Gastrocnemius medialis (tissue), 4 donors: ENCODE results near the gene ASPG. TPM values are rescaled to one million over a fixed set of nuclear protein-coding genes. Genes with fewer than 3 reads are reported as not detected.

Experiments used
- ATAC-seq, 2 donors: fragments of 150-250 bp; one replicate each; pipeline ENCODE4 v1.9.1; 2016
- DNase-seq, 2 donors: peaks; one replicate each; pipeline ENCODE4 v3.0.0-alpha.2; 2019
- H3K27ac ChIP-seq, 4 donors: fragments of 200-600 bp; sonication (generic); 1 replicate in 1 of 4; 2 replicates in 3 of 4; pipeline ENCODE4 v1.5.1; 2016 to 2018; ENCODE audit warnings: mild to moderate bottlenecking in 2 of 4, moderate library complexity in 1 of 4
- H3K27me3 ChIP-seq, 3 donors: fragments of 200-600 bp; sonication (generic) in 2 of 3; 1 replicate in 1 of 3; 2 replicates in 2 of 3; pipeline versions ENCODE4 v1.5.1 to v1.6.0; 2016 to 2019; ENCODE audit warnings: mild to moderate bottlenecking in 1 of 3, moderate library complexity in 1 of 3
- H3K36me3 ChIP-seq, 2 donors: fragments of 200-600 bp; sonication (generic) in 1 of 2; one replicate each; pipeline ENCODE4 v1.5.1; 2017 to 2018
- H3K4me1 ChIP-seq, 2 donors: fragments of 200-600 bp; sonication (generic) in 1 of 2; one replicate each; pipeline ENCODE4 v1.5.1; 2016 to 2017; ENCODE audit warnings: mild to moderate bottlenecking in 2 of 2
- H3K4me3 ChIP-seq, 4 donors: fragments of 200-600 bp; sonication (generic) in 3 of 4; 1 replicate in 1 of 4; 2 replicates in 3 of 4; pipeline ENCODE4 v1.5.1; 2016 to 2019; ENCODE audit warnings: mild to moderate bottlenecking in 2 of 4
- H3K9me3 ChIP-seq, 3 donors: fragments of 200-600 bp; sonication (generic) in 2 of 3; 1 replicate in 1 of 3; 2 replicates in 2 of 3; pipeline ENCODE4 v1.5.1; 2016 to 2019
- POLR2A ChIP-seq, 2 donors: fragments of 450-650 bp; IDR thresholded peaks; one replicate each; pipeline ENCODE4 v1.6.1; 2017; ENCODE audit warnings: antibody characterized with exemption in 2 of 2, mild to moderate bottlenecking in 2 of 2, moderate library complexity in 2 of 2
- in situ Hi-C, 4 donors: fragments of 200-750 bp; cut with MboI; loops; one replicate each; pipeline versions ENCODE4 v1.15.0 to v1.8.0; 2017; ENCODE audit warnings: low sequenced_read_pairs in 4 of 4
- intact Hi-C: fragments of 100-400 bp; cut with DNase I; formaldehyde crosslinking; loops from one replicate; pipeline ENCODE4 v1.15.1; 2023; ENCODE audit warnings: low total_unique reads
- total RNA-seq, 4 donors: library from RNA; depleted of rRNA; stranded (reverse); fragments of >200 nt; gene quantifications; one replicate each; pipeline versions ENCODE4 v1.1.0 to v1.2.3, GENCODE V29; 2016
- TF ChIP-seq, protein P1 (sequence below), 5 experiments: fragments of 450-650 bp in 3 of 5; fragments of 200-600 bp in 2 of 5; sonication (generic) in 2 of 5; IDR thresholded peaks in 4 of 5; conservative IDR thresholded peaks in 1 of 5; 1 replicate in 4 of 5; 2 replicates in 1 of 5; pipeline ENCODE4 v1.5.1; 2016 to 2019; ENCODE audit warnings: antibody characterized with exemption in 5 of 5, mild to moderate bottlenecking in 3 of 5, moderate library complexity in 3 of 5

The ASPG gene
- total RNA-seq, 4 donors from 2014 or later: 0.20 TPM; not detected in 3

GRCh38 chr14:104104076-104104901 lies 18.8 kb downstream of the ASPG start:
- in situ Hi-C loops: no loop called here
- DNase-seq (no peak), ATAC-seq (no peak)
- Histone ChIP-seq H3K4me3 (no peak overlapping the region), H3K36me3 (no peaks in the 10 kb centered on the region), H3K9me3 (no peaks in the 10 kb centered on the region), H3K4me1 (no peaks in the 10 kb centered on the region), H3K27me3 (no peaks in the 10 kb centered on the region), H3K27ac (no peak overlapping the region)
- TF ChIP-seq, protein P1, sequence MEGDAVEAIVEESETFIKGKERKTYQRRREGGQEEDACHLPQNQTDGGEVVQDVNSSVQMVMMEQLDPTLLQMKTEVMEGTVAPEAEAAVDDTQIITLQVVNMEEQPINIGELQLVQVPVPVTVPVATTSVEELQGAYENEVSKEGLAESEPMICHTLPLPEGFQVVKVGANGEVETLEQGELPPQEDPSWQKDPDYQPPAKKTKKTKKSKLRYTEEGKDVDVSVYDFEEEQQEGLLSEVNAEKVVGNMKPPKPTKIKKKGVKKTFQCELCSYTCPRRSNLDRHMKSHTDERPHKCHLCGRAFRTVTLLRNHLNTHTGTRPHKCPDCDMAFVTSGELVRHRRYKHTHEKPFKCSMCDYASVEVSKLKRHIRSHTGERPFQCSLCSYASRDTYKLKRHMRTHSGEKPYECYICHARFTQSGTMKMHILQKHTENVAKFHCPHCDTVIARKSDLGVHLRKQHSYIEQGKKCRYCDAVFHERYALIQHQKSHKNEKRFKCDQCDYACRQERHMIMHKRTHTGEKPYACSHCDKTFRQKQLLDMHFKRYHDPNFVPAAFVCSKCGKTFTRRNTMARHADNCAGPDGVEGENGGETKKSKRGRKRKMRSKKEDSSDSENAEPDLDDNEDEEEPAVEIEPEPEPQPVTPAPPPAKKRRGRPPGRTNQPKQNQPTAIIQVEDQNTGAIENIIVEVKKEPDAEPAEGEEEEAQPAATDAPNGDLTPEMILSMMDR (IDR thresholded peaks at IDR 0.05 in 4 of 5, conservative IDR thresholded peaks at IDR 0.05 in 1 of 5): no peak
- intact Hi-C loops: no loop called here

DNA sequence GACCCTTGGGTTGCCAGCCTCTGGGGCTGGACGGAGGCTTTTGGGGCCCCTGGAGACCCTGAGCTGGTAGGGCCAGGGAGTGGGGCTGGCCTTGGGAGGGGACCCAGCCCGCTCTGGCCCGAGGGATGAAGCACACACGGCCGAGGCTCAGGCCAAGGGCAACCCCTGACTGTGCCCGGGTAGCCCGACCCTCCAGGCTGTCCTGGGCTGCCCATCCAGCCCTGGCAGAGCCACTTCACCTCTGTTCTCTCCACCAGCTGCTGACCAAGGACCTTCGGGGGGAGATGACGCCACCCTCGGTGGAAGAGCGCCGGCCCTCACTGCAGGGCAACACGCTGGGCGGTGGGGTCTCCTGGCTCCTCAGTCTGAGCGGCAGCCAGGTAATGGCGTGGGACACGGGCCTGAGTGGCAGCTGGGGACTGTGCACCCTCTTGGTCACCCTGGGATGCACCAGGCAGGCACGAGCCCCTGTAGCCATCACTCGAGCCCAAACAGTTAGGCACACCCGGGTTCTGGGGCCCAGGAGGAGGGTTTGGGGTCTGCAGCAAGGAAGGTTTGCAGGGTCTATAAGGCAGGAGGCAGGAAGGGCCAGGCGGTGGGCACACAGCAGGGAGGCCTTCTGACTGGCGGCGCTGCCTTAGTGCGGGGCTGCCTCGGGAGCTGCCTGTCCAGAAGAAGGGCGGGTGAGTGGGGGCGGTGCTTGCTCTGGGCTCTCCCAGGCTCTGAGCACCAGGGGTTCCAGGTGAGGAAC lies 19.7 kb downstream of the ASPG start:
- in situ Hi-C loops: no loop called here
- intact Hi-C loops: no loop called here
- H3K27me3 ChIP-seq: no peaks in the 10 kb centered on the region
- H3K9me3 ChIP-seq: no peaks in the 10 kb centered on the region
- TF ChIP-seq POLR2A (IDR thresholded peaks at IDR 0.05): no peak
- TF ChIP-seq, protein P1 (IDR thresholded peaks at IDR 0.05 in 4 of 5, conservative IDR thresholded peaks at IDR 0.05 in 1 of 5): no peak
- no peaks in the 10 kb centered on the region for H3K4me1 ChIP-seq
- no peak overlapping the region for H3K27ac ChIP-seq
- H3K4me3 ChIP-seq: no peak overlapping the region
- ATAC-seq (no peak), DNase-seq (no peak)
- no peaks in the 10 kb centered on the region for H3K36me3 ChIP-seq

- H3K27me3 ChIP-seq: no peaks in the 10 kb centered on the region
- TF ChIP-seq, protein P1 (IDR thresholded peaks at IDR 0.05 in 4 of 5, conservative IDR thresholded peaks at IDR 0.05 in 1 of 5): no peak
- no peak for TF ChIP-seq POLR2A (IDR thresholded peaks at IDR 0.05)
- in situ Hi-C loops (no loop called here), intact Hi-C loops (no loop called here)
- no peak overlapping the region for H3K27ac ChIP-seq
- H3K4me3 ChIP-seq: no peak overlapping the region
- ATAC-seq: no peak
- DNase-seq: no peak
- no peaks in the 10 kb centered on the region for H3K4me1 ChIP-seq
- H3K9me3 ChIP-seq: no peaks in the 10 kb centered on the region
- H3K36me3 ChIP-seq: no peaks in the 10 kb centered on the region
Measured at GRCh38 chr14:104105822-104106470, 20.4 kb downstream of the ASPG start.

- TF ChIP-seq, protein P1 (IDR thresholded peaks at IDR 0.05 in 4 of 5, conservative IDR thresholded peaks at IDR 0.05 in 1 of 5): no peak
- TF ChIP-seq POLR2A (IDR thresholded peaks at IDR 0.05): no peak
- DNase-seq: no peak
- H3K4me3 ChIP-seq: no peak overlapping the region
- no peak overlapping the region for H3K27ac ChIP-seq
- no peaks in the 10 kb centered on the region for H3K4me1 ChIP-seq
- in situ Hi-C loops: no loop called here
- H3K36me3 ChIP-seq: no peaks in the 10 kb centered on the region
- no peak for ATAC-seq
- intact Hi-C loops: no loop called here
- no peaks in the 10 kb centered on the region for H3K27me3 ChIP-seq
- no peaks in the 10 kb centered on the region for H3K9me3 ChIP-seq
Measured at GRCh38 chr14:104106471-104106991, 21.0 kb downstream of the ASPG start.
